ENCODE results near the gene GABRP.

DNA sequence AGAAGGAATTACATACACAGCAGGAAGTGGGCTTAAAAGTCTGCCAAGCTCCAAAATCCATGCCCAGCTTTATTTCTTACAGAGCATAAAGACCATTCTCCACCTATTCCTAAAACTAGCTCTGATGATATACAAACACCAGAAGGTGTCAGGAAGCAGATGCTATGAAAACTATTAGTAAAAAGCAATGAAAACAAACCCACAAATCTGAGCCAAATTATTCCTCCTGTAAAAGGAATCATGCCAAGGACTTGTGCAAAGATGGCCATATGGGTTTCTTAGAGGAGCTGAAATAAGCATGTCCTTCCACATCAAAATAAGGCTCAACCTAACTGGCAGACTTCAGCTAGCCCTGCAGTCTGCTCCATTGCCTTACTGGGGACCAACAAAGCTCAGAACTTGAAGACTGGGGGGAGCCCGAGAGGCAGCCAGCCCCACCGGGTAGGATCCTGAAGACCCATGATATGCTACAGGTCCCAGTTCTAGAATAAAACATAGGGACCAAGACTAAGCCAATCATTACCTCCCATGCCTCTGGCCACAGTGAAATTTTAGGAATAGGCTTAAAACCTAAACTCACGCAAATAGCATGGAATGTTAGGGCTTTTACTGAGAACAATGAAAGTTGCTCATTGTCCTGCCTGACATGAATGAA is 42.8 kb upstream of the GABRP start:
- TF ChIP-seq POLR2AphosphoS5 (IDR thresholded peaks at IDR 0.05; ENCODE audit: low read depth), result no peak
- TF ChIP-seq, protein P1, sequence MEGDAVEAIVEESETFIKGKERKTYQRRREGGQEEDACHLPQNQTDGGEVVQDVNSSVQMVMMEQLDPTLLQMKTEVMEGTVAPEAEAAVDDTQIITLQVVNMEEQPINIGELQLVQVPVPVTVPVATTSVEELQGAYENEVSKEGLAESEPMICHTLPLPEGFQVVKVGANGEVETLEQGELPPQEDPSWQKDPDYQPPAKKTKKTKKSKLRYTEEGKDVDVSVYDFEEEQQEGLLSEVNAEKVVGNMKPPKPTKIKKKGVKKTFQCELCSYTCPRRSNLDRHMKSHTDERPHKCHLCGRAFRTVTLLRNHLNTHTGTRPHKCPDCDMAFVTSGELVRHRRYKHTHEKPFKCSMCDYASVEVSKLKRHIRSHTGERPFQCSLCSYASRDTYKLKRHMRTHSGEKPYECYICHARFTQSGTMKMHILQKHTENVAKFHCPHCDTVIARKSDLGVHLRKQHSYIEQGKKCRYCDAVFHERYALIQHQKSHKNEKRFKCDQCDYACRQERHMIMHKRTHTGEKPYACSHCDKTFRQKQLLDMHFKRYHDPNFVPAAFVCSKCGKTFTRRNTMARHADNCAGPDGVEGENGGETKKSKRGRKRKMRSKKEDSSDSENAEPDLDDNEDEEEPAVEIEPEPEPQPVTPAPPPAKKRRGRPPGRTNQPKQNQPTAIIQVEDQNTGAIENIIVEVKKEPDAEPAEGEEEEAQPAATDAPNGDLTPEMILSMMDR (conservative IDR thresholded peaks at IDR 0.05; ENCODE audit: low read depth in 2 of 2), result no peak
- no peak for TF ChIP-seq EZH2phosphoT487 (IDR thresholded peaks at IDR 0.05; ENCODE audit: unreplicated experiment)

Data from GM23338 (cell line).